Esophagus muscularis mucosa (tissue), 4 donors: Measurements from ENCODE around the gene CD19.

ENCODE experiments used
- EP300 ChIP-seq: sonication (generic); formaldehyde crosslinking; IDR thresholded peaks from one replicate; pipeline ENCODE4 v1.6.1; 2017; ENCODE audit warnings: antibody characterized with exemption
- POLR2A ChIP-seq: fragments of 450-650 bp; IDR thresholded peaks from one replicate; pipeline ENCODE4 v1.6.1; 2017; ENCODE audit warnings: antibody characterized with exemption, moderate library complexity, mild to moderate bottlenecking, low read depth
- POLR2AphosphoS5 ChIP-seq, 2 donors: sonication (generic); formaldehyde crosslinking; IDR thresholded peaks; one replicate each; pipeline ENCODE4 v1.6.1; 2017; ENCODE audit warnings: antibody characterized with exemption in 2 of 2
- TF ChIP-seq, protein P1 (sequence below), 3 experiments: fragments of 200-600 bp in 2 of 3; fragments of 450-650 bp in 1 of 3; sonication (generic) in 2 of 3; IDR thresholded peaks; one replicate each; pipeline ENCODE4 v1.5.1; 2017 to 2019; ENCODE audit warnings: antibody characterized with exemption in 3 of 3, mild to moderate bottlenecking in 2 of 3, moderate library complexity in 1 of 3

DNA sequence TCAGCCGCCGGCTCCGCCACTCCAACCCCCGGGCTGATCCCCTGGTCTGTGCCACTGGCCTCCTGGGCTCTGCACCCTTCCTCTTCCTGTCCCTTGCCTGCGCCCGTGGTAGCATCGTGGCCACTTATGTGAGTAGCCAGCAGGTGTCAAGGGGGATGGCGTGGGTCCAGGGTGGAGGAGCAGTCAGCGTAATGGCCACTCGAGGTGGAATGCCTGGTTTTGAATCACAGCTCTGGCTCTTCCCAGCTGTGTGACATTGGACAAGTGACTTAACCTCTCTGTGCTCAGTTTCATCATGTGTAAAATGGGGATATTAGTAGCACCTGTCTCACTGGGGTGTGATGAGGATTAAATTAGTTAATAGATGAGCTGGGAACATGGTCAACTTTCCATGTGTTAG, 50.6 kb downstream of the CD19 start:
- TF ChIP-seq, protein P1, sequence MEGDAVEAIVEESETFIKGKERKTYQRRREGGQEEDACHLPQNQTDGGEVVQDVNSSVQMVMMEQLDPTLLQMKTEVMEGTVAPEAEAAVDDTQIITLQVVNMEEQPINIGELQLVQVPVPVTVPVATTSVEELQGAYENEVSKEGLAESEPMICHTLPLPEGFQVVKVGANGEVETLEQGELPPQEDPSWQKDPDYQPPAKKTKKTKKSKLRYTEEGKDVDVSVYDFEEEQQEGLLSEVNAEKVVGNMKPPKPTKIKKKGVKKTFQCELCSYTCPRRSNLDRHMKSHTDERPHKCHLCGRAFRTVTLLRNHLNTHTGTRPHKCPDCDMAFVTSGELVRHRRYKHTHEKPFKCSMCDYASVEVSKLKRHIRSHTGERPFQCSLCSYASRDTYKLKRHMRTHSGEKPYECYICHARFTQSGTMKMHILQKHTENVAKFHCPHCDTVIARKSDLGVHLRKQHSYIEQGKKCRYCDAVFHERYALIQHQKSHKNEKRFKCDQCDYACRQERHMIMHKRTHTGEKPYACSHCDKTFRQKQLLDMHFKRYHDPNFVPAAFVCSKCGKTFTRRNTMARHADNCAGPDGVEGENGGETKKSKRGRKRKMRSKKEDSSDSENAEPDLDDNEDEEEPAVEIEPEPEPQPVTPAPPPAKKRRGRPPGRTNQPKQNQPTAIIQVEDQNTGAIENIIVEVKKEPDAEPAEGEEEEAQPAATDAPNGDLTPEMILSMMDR (IDR thresholded peaks at IDR 0.05) = no peak
- TF ChIP-seq POLR2A (no peak), POLR2AphosphoS5 (IDR thresholded peaks at IDR 0.05) (no peak), EP300 (no peak)
